Measurements from ENCODE around the gene PSRC1.

DNA sequence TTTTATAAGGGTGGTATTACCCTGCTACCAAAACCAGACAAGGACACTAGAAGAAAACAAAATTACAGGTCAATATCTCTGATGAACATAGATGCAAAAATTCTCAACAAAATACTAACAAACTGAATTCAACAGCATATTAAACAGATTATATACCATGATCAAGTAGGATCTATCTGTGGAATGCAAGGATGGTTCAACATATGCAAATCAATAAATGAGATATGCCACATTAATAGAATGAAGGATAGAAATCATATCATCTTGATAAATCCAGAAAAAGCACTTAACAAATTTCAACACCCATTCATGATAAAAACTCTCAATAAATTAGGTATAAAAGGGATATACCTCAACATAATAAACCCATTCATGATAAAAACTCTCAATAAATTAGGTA, 48.2 kb upstream of the PSRC1 start:
- TF ChIP-seq, protein P1, sequence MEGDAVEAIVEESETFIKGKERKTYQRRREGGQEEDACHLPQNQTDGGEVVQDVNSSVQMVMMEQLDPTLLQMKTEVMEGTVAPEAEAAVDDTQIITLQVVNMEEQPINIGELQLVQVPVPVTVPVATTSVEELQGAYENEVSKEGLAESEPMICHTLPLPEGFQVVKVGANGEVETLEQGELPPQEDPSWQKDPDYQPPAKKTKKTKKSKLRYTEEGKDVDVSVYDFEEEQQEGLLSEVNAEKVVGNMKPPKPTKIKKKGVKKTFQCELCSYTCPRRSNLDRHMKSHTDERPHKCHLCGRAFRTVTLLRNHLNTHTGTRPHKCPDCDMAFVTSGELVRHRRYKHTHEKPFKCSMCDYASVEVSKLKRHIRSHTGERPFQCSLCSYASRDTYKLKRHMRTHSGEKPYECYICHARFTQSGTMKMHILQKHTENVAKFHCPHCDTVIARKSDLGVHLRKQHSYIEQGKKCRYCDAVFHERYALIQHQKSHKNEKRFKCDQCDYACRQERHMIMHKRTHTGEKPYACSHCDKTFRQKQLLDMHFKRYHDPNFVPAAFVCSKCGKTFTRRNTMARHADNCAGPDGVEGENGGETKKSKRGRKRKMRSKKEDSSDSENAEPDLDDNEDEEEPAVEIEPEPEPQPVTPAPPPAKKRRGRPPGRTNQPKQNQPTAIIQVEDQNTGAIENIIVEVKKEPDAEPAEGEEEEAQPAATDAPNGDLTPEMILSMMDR (IDR thresholded peaks at IDR 0.05; ENCODE audit: insufficient read depth, low read length, poor library complexity, severe bottlenecking): no peak
- no peak for TF ChIP-seq EZH2phosphoT487 (conservative IDR thresholded peaks at IDR 0.05; ENCODE audit: low read length)
